SU-DHL-6 (cell line): Measurements from ENCODE around the gene DEDD2.

Experiments
- EZH2phosphoT487 ChIP-seq: fragments of 200-600 bp; sonication (generic), shearing (Covaris generic); conservative IDR thresholded peaks from 2 replicates; pipeline ENCODE4 v1.6.1; 2018; ENCODE audit warnings: mild to moderate bottlenecking, antibody characterized with exemption, low read length, moderate library complexity, mixed read lengths
- TF ChIP-seq, protein P1 (sequence below): fragments of 200-600 bp; sonication (generic); IDR thresholded peaks from one replicate; pipeline ENCODE4 v1.5.1; 2017; ENCODE audit warnings: antibody characterized with exemption, mild to moderate bottlenecking, low read length, moderate library complexity; ENCODE audit not compliant: insufficient read depth, poor library complexity, severe bottlenecking

DNA sequence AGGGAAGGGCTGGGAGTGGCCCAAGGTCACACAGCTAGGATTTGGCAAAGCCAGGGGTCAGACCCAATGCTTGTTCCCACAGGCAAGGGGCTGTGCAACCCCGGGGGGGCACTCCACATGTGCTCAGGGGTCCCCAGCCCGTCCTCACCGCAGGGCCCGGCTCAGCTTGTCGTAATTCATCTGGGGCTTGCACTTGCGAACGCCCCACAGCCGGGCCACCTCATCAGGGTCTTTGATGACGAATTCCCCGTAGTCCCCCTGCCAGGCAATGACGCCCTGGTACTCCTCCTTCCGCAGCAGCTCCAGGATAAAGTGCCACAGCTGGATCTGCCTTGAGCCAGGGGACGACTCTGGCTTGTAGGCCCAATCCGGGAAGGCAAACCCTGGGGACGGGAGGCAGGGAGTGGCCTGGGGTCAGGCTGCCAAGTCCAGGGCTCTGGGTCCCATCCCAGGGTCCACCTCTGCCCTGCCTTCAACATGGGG lies 32.7 kb upstream of the DEDD2 start:
- TF ChIP-seq, protein P1, sequence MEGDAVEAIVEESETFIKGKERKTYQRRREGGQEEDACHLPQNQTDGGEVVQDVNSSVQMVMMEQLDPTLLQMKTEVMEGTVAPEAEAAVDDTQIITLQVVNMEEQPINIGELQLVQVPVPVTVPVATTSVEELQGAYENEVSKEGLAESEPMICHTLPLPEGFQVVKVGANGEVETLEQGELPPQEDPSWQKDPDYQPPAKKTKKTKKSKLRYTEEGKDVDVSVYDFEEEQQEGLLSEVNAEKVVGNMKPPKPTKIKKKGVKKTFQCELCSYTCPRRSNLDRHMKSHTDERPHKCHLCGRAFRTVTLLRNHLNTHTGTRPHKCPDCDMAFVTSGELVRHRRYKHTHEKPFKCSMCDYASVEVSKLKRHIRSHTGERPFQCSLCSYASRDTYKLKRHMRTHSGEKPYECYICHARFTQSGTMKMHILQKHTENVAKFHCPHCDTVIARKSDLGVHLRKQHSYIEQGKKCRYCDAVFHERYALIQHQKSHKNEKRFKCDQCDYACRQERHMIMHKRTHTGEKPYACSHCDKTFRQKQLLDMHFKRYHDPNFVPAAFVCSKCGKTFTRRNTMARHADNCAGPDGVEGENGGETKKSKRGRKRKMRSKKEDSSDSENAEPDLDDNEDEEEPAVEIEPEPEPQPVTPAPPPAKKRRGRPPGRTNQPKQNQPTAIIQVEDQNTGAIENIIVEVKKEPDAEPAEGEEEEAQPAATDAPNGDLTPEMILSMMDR = no peak
- no peak for TF ChIP-seq EZH2phosphoT487
